Uterus (tissue), 4 donors: ENCODE measurements around the gene PML. TPM values are rescaled to one million over a fixed set of nuclear protein-coding genes. Genes with fewer than 3 reads are reported as not detected.

Experiments
- DNase-seq, 2 donors: peaks; one replicate each; pipeline ENCODE4 v3.0.0-alpha.2; 2019 to 2020
- H3K27ac ChIP-seq, 2 donors: fragments of 200-600 bp; sonication (generic); 1 replicate in 1 of 2; 2 replicates in 1 of 2; pipeline ENCODE4 v1.5.1; 2016 to 2018
- H3K27me3 ChIP-seq, 2 donors: fragments of 200-600 bp; sonication (generic); one replicate each; pipeline ENCODE4 v1.5.1; 2018 to 2019; ENCODE audit warnings: control low read depth in 1 of 2
- H3K36me3 ChIP-seq, 2 donors: fragments of 200-600 bp; sonication (generic); one replicate each; pipeline ENCODE4 v1.5.1; 2019; ENCODE audit warnings: control low read depth in 1 of 2
- H3K4me1 ChIP-seq, 2 donors: fragments of 200-600 bp; sonication (generic); one replicate each; pipeline ENCODE4 v1.5.1; 2018 to 2019; ENCODE audit warnings: control low read depth in 1 of 2
- H3K4me3 ChIP-seq, 2 donors: fragments of 200-600 bp; sonication (generic); 1 replicate in 1 of 2; 2 replicates in 1 of 2; pipeline ENCODE4 v1.5.1; 2018 to 2019; ENCODE audit warnings: mild to moderate bottlenecking in 1 of 2
- H3K9me3 ChIP-seq, 2 donors: fragments of 200-600 bp; sonication (generic); one replicate each; pipeline ENCODE4 v1.5.1; 2019; ENCODE audit warnings: control low read depth in 1 of 2
- POLR2A ChIP-seq, 2 donors: fragments of 450-650 bp; IDR thresholded peaks; one replicate each; pipeline ENCODE4 v1.6.1; 2016; ENCODE audit warnings: antibody characterized with exemption in 2 of 2, mild to moderate bottlenecking in 1 of 2, moderate library complexity in 1 of 2
- intact Hi-C: fragments of 100-400 bp; cut with DNase I; formaldehyde crosslinking; loops from one replicate; pipeline ENCODE4 v1.15.1; 2023; ENCODE audit warnings: low total_unique reads
- total RNA-seq, 4 donors: library from RNA; depleted of rRNA in 3 of 4; stranded (reverse); fragments of >200 nt in 3 of 4; gene quantifications; one replicate each; pipeline versions ENCODE4 v1.1.0 to v1.2.4, GENCODE V29; 2014 to 2023
- TF ChIP-seq, protein P1 (sequence below), 4 experiments: fragments of 200-600 bp in 2 of 4; fragments of 450-650 bp in 2 of 4; sonication (generic) in 2 of 4; IDR thresholded peaks; one replicate each; pipeline ENCODE4 v1.5.1; 2016 to 2019; ENCODE audit warnings: antibody characterized with exemption in 4 of 4, mild to moderate bottlenecking in 2 of 4, moderate library complexity in 1 of 4
- donor health status: DM: yes; HTN: yes; CAD: no.

Gene PML
- total RNA-seq, 4 donors from 2014 or later, result 39.0 to 118 (median 78.3) TPM

DNA sequence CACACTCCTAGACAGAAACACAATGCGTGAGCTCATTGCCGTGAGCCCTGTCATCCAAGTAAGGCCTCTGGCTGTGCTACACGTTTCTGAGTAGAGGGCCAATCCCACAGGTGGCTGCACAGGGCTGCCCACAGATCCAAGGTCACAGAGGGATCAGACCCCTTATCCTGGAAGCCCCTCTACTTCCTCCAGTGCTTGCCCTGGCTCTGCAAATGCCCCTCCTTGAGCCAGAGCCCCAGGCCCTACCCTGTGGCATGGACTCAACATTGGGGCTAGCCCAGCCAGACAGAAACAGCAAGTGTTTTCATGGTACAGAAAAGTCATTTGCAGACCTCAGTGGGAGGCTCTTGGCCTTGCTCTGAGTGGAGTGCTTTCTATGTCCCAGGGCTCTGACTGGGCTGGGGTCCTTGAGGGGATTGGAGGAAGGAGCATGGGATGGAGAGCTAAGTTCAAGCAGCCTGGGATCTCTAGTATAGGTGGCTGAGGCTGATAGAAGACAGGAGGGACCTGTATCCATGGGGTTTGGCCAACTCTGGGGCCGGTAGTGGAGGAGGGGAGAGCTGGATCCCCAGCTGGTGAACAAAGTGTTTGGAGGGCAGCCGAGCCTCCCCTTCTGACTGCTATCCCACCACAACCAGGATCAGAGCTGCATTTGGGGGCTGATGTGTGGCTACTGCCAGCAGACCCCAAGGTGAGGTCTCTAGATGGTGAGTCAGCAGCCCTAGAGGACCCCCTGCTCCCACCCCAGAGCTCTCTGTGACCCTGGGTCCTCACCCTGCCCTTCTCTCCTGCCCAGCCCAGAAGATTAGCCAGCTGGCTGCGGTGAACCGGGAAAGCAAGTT, 49.1 kb downstream of the PML start:
- Histone ChIP-seq H3K27me3 (no peaks in the 10 kb centered on the region), H3K9me3 (no peaks in the 10 kb centered on the region), H3K36me3 (no peaks in the 10 kb centered on the region), H3K4me3 (no peak overlapping the region), H3K27ac (peak overlapping the region; percentile 48 to 72), H3K4me1 (peaks cover 0 to 15% of the 10 kb centered on the region in 2 donors)
- intact Hi-C loops, result no loop called here
- no peak for TF ChIP-seq POLR2A (IDR thresholded peaks at IDR 0.05)
- TF ChIP-seq, protein P1, sequence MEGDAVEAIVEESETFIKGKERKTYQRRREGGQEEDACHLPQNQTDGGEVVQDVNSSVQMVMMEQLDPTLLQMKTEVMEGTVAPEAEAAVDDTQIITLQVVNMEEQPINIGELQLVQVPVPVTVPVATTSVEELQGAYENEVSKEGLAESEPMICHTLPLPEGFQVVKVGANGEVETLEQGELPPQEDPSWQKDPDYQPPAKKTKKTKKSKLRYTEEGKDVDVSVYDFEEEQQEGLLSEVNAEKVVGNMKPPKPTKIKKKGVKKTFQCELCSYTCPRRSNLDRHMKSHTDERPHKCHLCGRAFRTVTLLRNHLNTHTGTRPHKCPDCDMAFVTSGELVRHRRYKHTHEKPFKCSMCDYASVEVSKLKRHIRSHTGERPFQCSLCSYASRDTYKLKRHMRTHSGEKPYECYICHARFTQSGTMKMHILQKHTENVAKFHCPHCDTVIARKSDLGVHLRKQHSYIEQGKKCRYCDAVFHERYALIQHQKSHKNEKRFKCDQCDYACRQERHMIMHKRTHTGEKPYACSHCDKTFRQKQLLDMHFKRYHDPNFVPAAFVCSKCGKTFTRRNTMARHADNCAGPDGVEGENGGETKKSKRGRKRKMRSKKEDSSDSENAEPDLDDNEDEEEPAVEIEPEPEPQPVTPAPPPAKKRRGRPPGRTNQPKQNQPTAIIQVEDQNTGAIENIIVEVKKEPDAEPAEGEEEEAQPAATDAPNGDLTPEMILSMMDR (IDR thresholded peaks at IDR 0.05), result no peak
- DNase-seq, result peak in 1 of 2 donors; percentile 50

DNA sequence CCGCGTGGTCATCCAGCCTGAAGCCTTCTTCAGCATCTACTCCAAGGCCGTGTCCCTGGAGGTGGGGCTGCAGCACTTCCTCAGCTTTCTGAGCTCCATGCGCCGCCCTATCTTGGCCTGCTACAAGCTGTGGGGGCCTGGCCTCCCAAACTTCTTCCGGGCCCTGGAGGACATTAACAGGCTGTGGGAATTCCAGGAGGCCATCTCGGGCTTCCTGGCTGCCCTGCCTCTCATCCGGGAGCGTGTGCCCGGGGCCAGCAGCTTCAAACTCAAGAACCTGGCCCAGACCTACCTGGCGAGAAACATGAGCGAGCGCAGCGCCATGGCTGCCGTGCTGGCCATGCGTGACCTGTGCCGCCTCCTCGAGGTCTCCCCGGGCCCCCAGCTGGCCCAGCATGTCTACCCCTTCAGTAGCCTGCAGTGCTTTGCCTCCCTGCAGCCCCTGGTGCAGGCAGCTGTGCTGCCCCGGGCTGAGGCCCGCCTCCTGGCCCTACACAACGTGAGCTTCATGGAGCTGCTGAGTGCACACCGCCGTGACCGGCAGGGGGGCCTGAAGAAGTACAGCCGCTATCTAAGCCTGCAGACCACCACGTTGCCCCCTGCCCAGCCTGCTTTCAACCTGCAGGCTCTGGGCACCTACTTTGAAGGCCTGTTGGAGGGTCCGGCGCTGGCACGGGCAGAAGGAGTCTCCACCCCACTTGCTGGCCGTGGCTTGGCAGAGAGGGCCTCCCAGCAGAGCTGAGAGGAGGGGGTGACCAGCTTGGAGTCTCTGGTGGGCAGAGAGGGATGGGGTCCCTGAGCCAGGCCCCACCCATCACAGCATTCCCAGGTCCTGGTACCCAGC, 50.0 kb downstream of the PML start:
- intact Hi-C loops, result no loop called here
- H3K9me3 ChIP-seq, result no peaks in the 10 kb centered on the region
- H3K27ac ChIP-seq, result peak overlapping the region; percentile 48 to 72
- TF ChIP-seq, protein P1 (IDR thresholded peaks at IDR 0.05), result no peak
- no peak for TF ChIP-seq POLR2A (IDR thresholded peaks at IDR 0.05)
- no peaks in the 10 kb centered on the region for H3K27me3 ChIP-seq
- H3K36me3 ChIP-seq, result no peaks in the 10 kb centered on the region
- peaks cover 0 to 9% of the 10 kb centered on the region in 2 donors for H3K4me1 ChIP-seq
- no peak overlapping the region for H3K4me3 ChIP-seq
- DNase-seq, result peak; percentile 50 to 72

DNA sequence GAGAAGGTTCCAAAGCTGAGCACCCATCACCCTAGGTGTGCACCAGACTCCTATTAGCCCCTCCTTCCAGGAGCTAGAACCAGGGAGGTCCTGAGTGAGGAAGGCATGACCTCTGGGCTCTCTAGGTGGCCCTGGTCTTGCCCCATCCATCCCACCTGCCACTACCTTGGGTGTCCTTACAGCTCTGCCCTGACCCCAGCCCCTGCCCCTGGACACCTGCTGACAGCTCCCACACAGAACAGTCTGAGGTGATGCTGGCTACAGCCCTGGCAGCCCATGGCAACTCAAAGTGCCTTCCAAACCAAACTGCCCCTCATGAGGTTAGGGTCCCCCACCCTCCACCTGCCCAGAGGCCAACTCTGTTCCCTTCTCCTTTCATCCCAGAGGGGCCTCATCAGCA, 50.7 kb downstream of the PML start:
- intact Hi-C loops, result no loop called here
- H3K36me3 ChIP-seq, result no peaks in the 10 kb centered on the region
- H3K9me3 ChIP-seq, result no peaks in the 10 kb centered on the region
- no peak for DNase-seq
- H3K27ac ChIP-seq, result peak overlapping the region in 1 of 2 donors; percentile 39
- peaks cover 0 to 11% of the 10 kb centered on the region in 2 donors for H3K4me1 ChIP-seq
- no peak overlapping the region for H3K4me3 ChIP-seq
- H3K27me3 ChIP-seq, result no peaks in the 10 kb centered on the region
- TF ChIP-seq, protein P1 (IDR thresholded peaks at IDR 0.05), result no peak
- no peak for TF ChIP-seq POLR2A (IDR thresholded peaks at IDR 0.05)

DNA sequence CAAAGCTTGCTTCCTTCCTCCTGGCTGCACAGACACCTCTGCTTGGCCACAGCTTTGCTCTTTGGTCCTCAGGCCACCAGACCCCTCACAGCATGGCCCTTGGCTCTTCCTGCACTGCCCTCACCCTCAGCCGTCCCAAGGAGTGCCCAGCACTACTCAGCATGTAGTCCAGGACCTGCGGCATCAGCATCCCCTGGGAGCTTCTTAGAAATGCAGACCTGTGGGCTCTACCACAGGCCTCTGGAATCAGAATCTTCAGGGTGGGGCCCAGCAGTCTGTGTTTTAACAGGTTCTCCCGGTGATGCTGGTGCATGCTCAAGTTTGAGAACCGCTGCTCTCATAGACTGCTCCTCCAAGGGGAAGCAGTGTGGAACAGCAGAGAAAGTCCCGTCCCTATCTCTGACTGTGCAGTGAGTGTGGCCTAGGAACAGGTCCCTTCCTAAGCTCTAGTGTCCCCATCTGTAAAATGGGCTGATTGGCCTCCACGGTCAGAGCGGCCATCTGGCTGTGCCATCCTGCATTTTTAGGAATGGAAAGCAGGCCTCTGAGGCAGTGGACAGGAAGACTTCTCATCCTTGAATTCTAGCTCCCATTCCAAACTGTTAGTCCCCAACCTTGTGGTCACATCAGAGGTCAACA, 51.2 kb downstream of the PML start:
- intact Hi-C loops, result no loop called here
- H3K4me3 ChIP-seq, result no peak overlapping the region
- no peaks in the 10 kb centered on the region for H3K9me3 ChIP-seq
- H3K27ac ChIP-seq, result peak overlapping the region in 1 of 2 donors; percentile 39
- no peaks in the 10 kb centered on the region for H3K36me3 ChIP-seq
- peaks cover 0 to 12% of the 10 kb centered on the region in 2 donors for H3K4me1 ChIP-seq
- TF ChIP-seq POLR2A (IDR thresholded peaks at IDR 0.05), result no peak
- TF ChIP-seq, protein P1 (IDR thresholded peaks at IDR 0.05), result no peak
- no peaks in the 10 kb centered on the region for H3K27me3 ChIP-seq
- DNase-seq, result no peak
